H9 (cell line): ENCODE measurements around the gene ZNF770. TPM values are rescaled to one million over a fixed set of nuclear protein-coding genes. Genes with fewer than 3 reads are reported as not detected.
"Not testable (repeated sequence)": the region's sequence is repeated elsewhere in the genome, so short reads cannot be mapped to it uniquely, and the experiment has no call there.

ENCODE experiments used
- DNase-seq: peaks from one replicate; pipeline ENCODE4 v3.0.0-alpha.2; 2017
- H2AFZ ChIP-seq: one replicate; pipeline ENCODE4 v1.6.1; 2013; ENCODE audit warnings: mild to moderate bottlenecking, low read length, control low read depth, moderate library complexity
- H2AK5ac ChIP-seq: 2 replicates; pipeline ENCODE4 v1.6.1; 2013; ENCODE audit warnings: low read length, control low read depth, mixed read lengths; ENCODE audit not compliant: insufficient read length
- H2BK120ac ChIP-seq: one replicate; pipeline ENCODE4 v1.6.1; 2013; ENCODE audit warnings: low read depth, mild to moderate bottlenecking, low read length, control low read depth, inconsistent platforms; ENCODE audit not compliant: poor library complexity, severe bottlenecking
- H2BK12ac ChIP-seq: 2 replicates; pipeline ENCODE4 v1.6.1; 2013; ENCODE audit warnings: low read length, control low read depth, mixed read lengths, low read depth; ENCODE audit not compliant: insufficient read length
- H2BK15ac ChIP-seq: 2 replicates; pipeline ENCODE4 v1.6.1; 2013; ENCODE audit warnings: low read depth, low read length, control low read depth
- H2BK20ac ChIP-seq: one replicate; pipeline ENCODE4 v1.6.1; 2013; ENCODE audit warnings: low read depth, mild to moderate bottlenecking, low read length, control low read depth, inconsistent platforms; ENCODE audit not compliant: poor library complexity, severe bottlenecking
- H2BK5ac ChIP-seq: 2 replicates; pipeline ENCODE4 v1.6.1; 2013; ENCODE audit warnings: low read length, control low read depth, mixed read lengths; ENCODE audit not compliant: insufficient read length
- H3K14ac ChIP-seq: 2 replicates; pipeline ENCODE4 v1.6.1; 2013; ENCODE audit warnings: low read length, control low read depth; ENCODE audit not compliant: insufficient read depth
- H3K18ac ChIP-seq: 2 replicates; pipeline ENCODE4 v1.6.1; 2013; ENCODE audit warnings: low read depth, mild to moderate bottlenecking, mixed read lengths, low read length, control low read depth; ENCODE audit not compliant: insufficient read length
- H3K23ac ChIP-seq: 2 replicates; pipeline ENCODE4 v1.6.1; 2013; ENCODE audit warnings: low read length, control low read depth, mixed read lengths, low read depth; ENCODE audit not compliant: insufficient read length
- H3K23me2 ChIP-seq: 2 replicates; pipeline ENCODE4 v1.6.1; 2013; ENCODE audit warnings: low read depth, mild to moderate bottlenecking, mixed read lengths, low read length, control low read depth; ENCODE audit not compliant: insufficient read length, poor library complexity, severe bottlenecking
- H3K27ac ChIP-seq: 2 replicates; pipeline ENCODE4 v1.5.1; 2013; ENCODE audit warnings: low read length, control low read depth, mixed read lengths, low read depth; ENCODE audit not compliant: insufficient read length
- H3K27me3 ChIP-seq: 2 replicates; pipeline ENCODE4 v1.6.1; 2013; ENCODE audit warnings: low read length, control low read depth, inconsistent platforms; ENCODE audit not compliant: insufficient read depth
- H3K4ac ChIP-seq: 2 replicates; pipeline ENCODE4 v1.6.1; 2013; ENCODE audit warnings: low read depth, mild to moderate bottlenecking, control low read depth, inconsistent platforms, low read length, moderate library complexity
- H3K4me1 ChIP-seq: 2 replicates; pipeline ENCODE4 v1.6.1; 2013; ENCODE audit warnings: low read length, control low read depth, inconsistent platforms; ENCODE audit not compliant: insufficient read depth
- H3K4me2 ChIP-seq: 2 replicates; pipeline ENCODE4 v1.6.1; 2013; ENCODE audit warnings: low read length, control low read depth, mixed read lengths; ENCODE audit not compliant: insufficient read length, insufficient read depth
- H3K56ac ChIP-seq: 2 replicates; pipeline ENCODE4 v1.6.1; 2013; ENCODE audit warnings: low read depth, mild to moderate bottlenecking, mixed read lengths, low read length, control low read depth; ENCODE audit not compliant: insufficient read length
- H3K79me1 ChIP-seq: 2 replicates; pipeline ENCODE4 v1.6.1; 2013; ENCODE audit warnings: low read depth, mild to moderate bottlenecking, moderate library complexity, low read length, control low read depth, inconsistent platforms; ENCODE audit not compliant: insufficient read depth, poor library complexity, severe bottlenecking
- H3K79me2 ChIP-seq: 2 replicates; pipeline ENCODE4 v1.6.1; 2013; ENCODE audit warnings: low read length, control low read depth, inconsistent platforms; ENCODE audit not compliant: insufficient read depth
- H3K9ac ChIP-seq: 2 replicates; pipeline ENCODE4 v1.6.1; 2013; ENCODE audit warnings: low read length, control low read depth, mixed read lengths; ENCODE audit not compliant: insufficient read length; ENCODE audit errors: extremely low read depth
- H3K9me3 ChIP-seq: one replicate; pipeline ENCODE4 v1.6.1; 2013; ENCODE audit warnings: low read depth, low read length, inconsistent platforms; ENCODE audit not compliant: control insufficient read depth
- H3T11ph ChIP-seq: one replicate; pipeline ENCODE4 v1.6.1; 2013; ENCODE audit warnings: mild to moderate bottlenecking, low read length, control low read depth, inconsistent platforms
- H4K20me1 ChIP-seq: one replicate; pipeline ENCODE4 v1.6.1; 2013; ENCODE audit not compliant: control insufficient read depth, insufficient read length, insufficient read depth
- H4K5ac ChIP-seq: 2 replicates; pipeline ENCODE4 v1.6.1; 2013; ENCODE audit warnings: low read depth, mild to moderate bottlenecking, mixed read lengths, low read length, control low read depth; ENCODE audit not compliant: insufficient read length
- H4K8ac ChIP-seq: replicated peaks from 2 replicates; pipeline ENCODE4 v1.6.1; 2013; ENCODE audit warnings: low read length, control low read depth, mixed read lengths, low read depth; ENCODE audit not compliant: insufficient read length
- H4K91ac ChIP-seq: 2 replicates; pipeline ENCODE4 v1.6.1; 2013; ENCODE audit warnings: low read depth, mild to moderate bottlenecking, moderate library complexity, mixed read lengths, low read length, control low read depth; ENCODE audit not compliant: insufficient read length
- H3K27ac Mint-ChIP-seq, 3 experiments: 2 replicates in 2 of 3; 3 replicates in 1 of 3; pipeline ENCODE4 v1.8.0; 2020 to 2021; ENCODE audit warnings: mixed read lengths in 3 of 3, mild to moderate bottlenecking in 1 of 3, moderate library complexity in 1 of 3
- H3K27me3 Mint-ChIP-seq: 2 replicates; pipeline ENCODE4 v1.8.0; 2021; ENCODE audit warnings: low read depth, mild to moderate bottlenecking, moderate library complexity, mixed read lengths
- H3K36me3 Mint-ChIP-seq, 3 experiments: 2 replicates in 2 of 3; 3 replicates in 1 of 3; pipeline ENCODE4 v1.8.0; 2020 to 2021; ENCODE audit warnings: low read depth in 3 of 3, mixed read lengths in 3 of 3; ENCODE audit not compliant: insufficient read depth in 1 of 3
- H3K4me1 Mint-ChIP-seq, 2 experiments: 2 replicates each; pipeline ENCODE4 v1.8.0; 2020; ENCODE audit warnings: mixed read lengths in 2 of 2
- H3K4me3 Mint-ChIP-seq, 2 experiments: 2 replicates in 1 of 2; 3 replicates in 1 of 2; pipeline ENCODE4 v1.8.0; 2020 to 2021; ENCODE audit warnings: mild to moderate bottlenecking in 2 of 2, mixed read lengths in 2 of 2, moderate library complexity in 1 of 2
- H3K9me3 Mint-ChIP-seq, 2 experiments: 2 replicates in 1 of 2; 3 replicates in 1 of 2; pipeline ENCODE4 v1.8.0; 2020; ENCODE audit warnings: mild to moderate bottlenecking in 2 of 2, mixed read lengths in 2 of 2, moderate library complexity in 1 of 2
- WGBS: extraction: QIAGEN DNeasy Blood & Tissue Kit; methylation state at CpG from one replicate; pipeline ENCODE4 v1.1.7; 2013; ENCODE audit warnings: missing lambda C conversion rate, low lambda C conversion rate, mixed read lengths; ENCODE audit not compliant: insufficient read length; ENCODE audit errors: extremely low coverage; 5-methylcytosine and 5-hydroxymethylcytosine counted together
- total RNA-seq: library from RNA; stranded (reverse); gene quantifications from 2 replicates; pipeline ENCODE4 v1.2.1, GENCODE V29; 2021
- TF ChIP-seq, protein P1 (sequence below): fragments of 200-600 bp; sonication (generic); conservative IDR thresholded peaks from 3 replicates; pipeline ENCODE4 v1.8.0; 2021; ENCODE audit warnings: antibody characterized with exemption, mild to moderate bottlenecking

Gene ZNF770
- total RNA-seq, 1 experiment from 2014 or later, result 111 TPM

DNA sequence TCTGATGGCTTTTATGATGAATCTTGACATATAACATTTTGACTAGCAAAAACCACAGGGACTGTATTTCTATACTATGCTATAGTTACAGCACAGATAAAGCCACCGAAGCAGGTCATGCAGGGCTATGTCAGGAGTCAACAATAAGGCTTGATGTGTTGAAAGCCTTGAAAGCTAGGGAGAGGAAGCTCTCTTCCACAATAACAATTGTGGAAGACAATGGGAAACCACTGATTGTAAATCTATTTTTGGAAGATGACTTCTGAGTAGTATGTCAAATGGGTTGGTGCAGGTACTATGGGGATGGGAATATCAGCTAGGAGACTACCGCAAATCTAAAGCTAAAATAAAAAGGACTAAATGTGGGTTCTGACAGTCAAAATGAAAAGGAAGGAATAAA, 14.6 kb downstream of the ZNF770 start:
- H2AK5ac ChIP-seq, result no peak overlapping the region
- H2BK15ac ChIP-seq, result no peak overlapping the region
- H4K91ac ChIP-seq, result no peak overlapping the region
- H3K14ac ChIP-seq, result no peak overlapping the region
- H3K4ac ChIP-seq, result no peak overlapping the region
- H3K56ac ChIP-seq, result no peak overlapping the region
- no peak overlapping the region for H3K18ac ChIP-seq
- no peak overlapping the region for H3K4me2 ChIP-seq
- no peak overlapping the region for H3K9ac ChIP-seq
- no peak overlapping the region for H4K8ac ChIP-seq
- H3K9me3 ChIP-seq, result no peaks in the 10 kb centered on the region
- H2BK20ac ChIP-seq, result no peak overlapping the region
- Mint-ChIP-seq H3K27ac (peak overlapping the region in 1 of 3 experiments; percentile 5; a peak in 2 of 7 replicates), H3K4me1 (peaks cover 18 to 27% of the 10 kb centered on the region in 2 experiments), H3K9me3 (peaks cover 0 to 2% of the 10 kb centered on the region in 2 experiments; a peak in 1 of 5 replicates), H3K4me3 (no peak overlapping the region), H3K36me3 (peaks cover 4 to 16% (median 16%) of the 10 kb centered on the region in 3 experiments; a peak in 6 of 7 replicates), H3K27me3 (peaks cover 2% of the 10 kb centered on the region; the same call in 1 of the 2 replicates)
- H3K23me2 ChIP-seq, result peaks cover 7% of the 10 kb centered on the region
- no peak overlapping the region for H2AFZ ChIP-seq
- H3K4me1 ChIP-seq, result no peaks in the 10 kb centered on the region
- no peak overlapping the region for H3K23ac ChIP-seq
- H3K79me2 ChIP-seq, result peaks cover 9% of the 10 kb centered on the region
- no peaks in the 10 kb centered on the region for H3K79me1 ChIP-seq
- TF ChIP-seq, protein P1, sequence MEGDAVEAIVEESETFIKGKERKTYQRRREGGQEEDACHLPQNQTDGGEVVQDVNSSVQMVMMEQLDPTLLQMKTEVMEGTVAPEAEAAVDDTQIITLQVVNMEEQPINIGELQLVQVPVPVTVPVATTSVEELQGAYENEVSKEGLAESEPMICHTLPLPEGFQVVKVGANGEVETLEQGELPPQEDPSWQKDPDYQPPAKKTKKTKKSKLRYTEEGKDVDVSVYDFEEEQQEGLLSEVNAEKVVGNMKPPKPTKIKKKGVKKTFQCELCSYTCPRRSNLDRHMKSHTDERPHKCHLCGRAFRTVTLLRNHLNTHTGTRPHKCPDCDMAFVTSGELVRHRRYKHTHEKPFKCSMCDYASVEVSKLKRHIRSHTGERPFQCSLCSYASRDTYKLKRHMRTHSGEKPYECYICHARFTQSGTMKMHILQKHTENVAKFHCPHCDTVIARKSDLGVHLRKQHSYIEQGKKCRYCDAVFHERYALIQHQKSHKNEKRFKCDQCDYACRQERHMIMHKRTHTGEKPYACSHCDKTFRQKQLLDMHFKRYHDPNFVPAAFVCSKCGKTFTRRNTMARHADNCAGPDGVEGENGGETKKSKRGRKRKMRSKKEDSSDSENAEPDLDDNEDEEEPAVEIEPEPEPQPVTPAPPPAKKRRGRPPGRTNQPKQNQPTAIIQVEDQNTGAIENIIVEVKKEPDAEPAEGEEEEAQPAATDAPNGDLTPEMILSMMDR, result no peak
- H4K20me1 ChIP-seq, result no peaks in the 10 kb centered on the region
- H2BK12ac ChIP-seq, result no peak overlapping the region
- no peak overlapping the region for H3T11ph ChIP-seq
- H4K5ac ChIP-seq, result no peak overlapping the region
- H3K27ac ChIP-seq, result no peak overlapping the region
- H2BK5ac ChIP-seq, result no peak overlapping the region
- H2BK120ac ChIP-seq, result no peak overlapping the region
- WGBS, result no CpG with 5 or more reads among the region's 2 CpGs
- no peaks in the 10 kb centered on the region for H3K27me3 ChIP-seq
- DNase-seq, result no peak

DNA sequence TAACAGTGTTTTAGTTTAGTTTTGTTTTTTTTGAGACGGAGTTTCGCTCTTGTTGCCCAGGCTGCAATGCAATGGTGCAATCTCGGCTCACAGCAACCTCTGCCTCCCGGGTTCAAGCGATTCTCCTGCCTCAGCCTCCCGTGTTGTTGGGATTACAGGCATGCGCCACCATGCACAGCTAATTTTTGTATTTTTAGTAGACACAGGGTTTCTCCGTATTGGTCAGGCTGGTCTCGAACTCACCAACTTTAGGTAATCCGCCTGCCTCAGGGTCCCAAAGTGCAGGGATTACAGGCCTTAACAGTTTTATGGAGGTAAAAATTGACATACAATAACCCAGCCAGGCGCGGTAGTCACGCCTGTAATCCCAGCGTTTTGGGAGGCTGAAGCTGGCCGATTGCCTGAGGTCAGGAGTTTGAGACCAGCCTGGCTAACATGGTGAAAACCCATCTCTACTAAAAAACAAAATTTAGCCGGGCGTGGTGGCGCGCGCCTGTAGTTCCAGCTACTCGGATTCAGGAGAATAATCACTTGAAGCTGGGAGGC, 17.9 kb downstream of the ZNF770 start:
- H2BK5ac ChIP-seq, H3K4me1 ChIP-seq, H4K5ac ChIP-seq, H3K56ac ChIP-seq, H3K23me2 ChIP-seq, H4K91ac ChIP-seq, H2AFZ ChIP-seq, H2AK5ac ChIP-seq, H3K9me3 ChIP-seq, H3K79me1 ChIP-seq, H3T11ph ChIP-seq, H3K14ac ChIP-seq, H3K23ac ChIP-seq, H2BK12ac ChIP-seq, H2BK120ac ChIP-seq, H3K27ac ChIP-seq, H3K18ac ChIP-seq, H3K27me3 ChIP-seq, H2BK15ac ChIP-seq, H2BK20ac ChIP-seq, H3K27me3 Mint-ChIP-seq, H4K8ac ChIP-seq, H3K4ac ChIP-seq, H3K9ac ChIP-seq, H3K9me3 Mint-ChIP-seq, H4K20me1 ChIP-seq, DNase-seq: not testable (repeated sequence)
- Mint-ChIP-seq H3K36me3 (peaks cover 3 to 19% (median 15%) of the 10 kb centered on the region in 3 experiments; a peak in 6 of 7 replicates), H3K4me1 (peaks cover 15 to 17% of the 10 kb centered on the region in 2 experiments), H3K4me3 (peak overlapping the region; percentile 96 to 99), H3K27ac (peak overlapping the region in 1 of 3 experiments; percentile 99; a peak in 2 of 7 replicates)
- H3K4me2 ChIP-seq, result peak overlapping the region; percentile 95
- peaks cover 21% of the 10 kb centered on the region for H3K79me2 ChIP-seq
- no CpG with 5 or more reads among the region's 21 CpGs for whole genome bisulfite sequencing
